HEK293 (cell line): ENCODE measurements around the gene CCNB1IP1.
"Not testable (repeated sequence)": the region's sequence is repeated elsewhere in the genome, so short reads cannot be mapped to it uniquely, and the experiment has no call there.

Experiments
- CTCF ChIP-seq: fragments of 450-650 bp; formaldehyde crosslinking; IDR thresholded peaks from 2 replicates; pipeline ENCODE4 v1.5.1; 2016; ENCODE audit warnings: missing biosample characterization, missing genetic modification characterization
- GLIS1 ChIP-seq: fragments of 450-650 bp; formaldehyde crosslinking; IDR thresholded peaks from 2 replicates; pipeline ENCODE4 v1.5.1; 2016; ENCODE audit warnings: missing biosample characterization, missing genetic modification characterization
- ZBTB21 ChIP-seq: fragments of 450-650 bp; formaldehyde crosslinking; IDR thresholded peaks from 2 replicates; pipeline ENCODE4 v1.5.1; 2017; ENCODE audit warnings: missing biosample characterization, missing genetic modification characterization
- ZFP69B ChIP-seq: fragments of 450-650 bp; formaldehyde crosslinking; IDR thresholded peaks from 2 replicates; pipeline ENCODE4 v1.5.1; 2016; ENCODE audit warnings: missing biosample characterization, missing genetic modification characterization
- ZNF223 ChIP-seq: fragments of 450-650 bp; formaldehyde crosslinking; IDR thresholded peaks from 2 replicates; pipeline ENCODE4 v1.5.1; 2016; ENCODE audit warnings: missing biosample characterization, missing genetic modification characterization

GRCh38 chr14:20280265-20280664, 52.8 kb downstream of the CCNB1IP1 start:
- not testable (repeated sequence) for TF ChIP-seq CTCF (tag by site-specific recombination); GLIS1; ZNF223 (tag by site-specific recombination); ZBTB21 (tag by site-specific recombination); ZFP69B
